NAMALWA (cell line): ENCODE results near the gene AFF3.

Experiments
- DNase-seq: peaks from one replicate; pipeline ENCODE4 v3.0.0-alpha.2; 2015; ENCODE audit warnings: low spot score

AFF3 gene

DNA sequence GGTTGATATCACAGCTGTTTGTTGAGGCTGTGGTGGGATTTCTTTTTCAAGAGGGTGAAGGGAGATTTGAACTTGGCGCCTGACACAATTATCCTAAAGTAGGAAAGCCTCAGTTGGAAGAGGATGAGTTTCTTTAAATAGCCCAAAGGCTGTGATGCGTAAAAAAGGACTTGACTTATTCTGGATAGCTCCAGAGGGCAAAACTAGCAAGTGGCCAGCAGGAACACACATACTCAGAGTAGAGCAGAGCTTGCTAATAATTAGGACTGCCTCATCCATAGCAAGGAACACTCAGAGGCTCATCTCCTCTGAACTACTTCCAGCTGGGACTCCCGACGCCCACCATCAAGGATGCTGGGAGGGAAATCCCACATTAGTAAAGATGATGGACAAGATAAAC, 74.0 kb downstream of the AFF3 start:
- no peak for DNase-seq

DNA sequence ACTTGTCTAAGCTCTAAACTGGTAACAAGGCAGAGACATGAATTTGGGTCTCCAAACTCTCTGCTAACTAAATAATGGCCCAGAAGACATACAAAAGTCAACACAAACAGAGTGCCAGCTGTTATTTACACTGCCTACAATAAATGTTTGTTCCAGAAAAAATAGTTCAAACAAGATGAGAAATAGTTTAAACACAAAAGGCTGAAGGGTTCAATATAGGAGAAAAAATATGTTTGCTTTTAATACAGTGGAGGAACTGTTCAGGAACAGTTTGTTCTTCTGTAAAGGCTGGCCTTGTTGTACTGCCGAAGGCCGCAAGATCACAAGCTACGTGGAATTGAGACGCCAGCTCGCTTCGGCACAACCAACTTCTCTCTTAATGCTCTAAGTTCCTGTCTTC, 74.6 kb downstream of the AFF3 start:
- DNase-seq: no peak

DNA sequence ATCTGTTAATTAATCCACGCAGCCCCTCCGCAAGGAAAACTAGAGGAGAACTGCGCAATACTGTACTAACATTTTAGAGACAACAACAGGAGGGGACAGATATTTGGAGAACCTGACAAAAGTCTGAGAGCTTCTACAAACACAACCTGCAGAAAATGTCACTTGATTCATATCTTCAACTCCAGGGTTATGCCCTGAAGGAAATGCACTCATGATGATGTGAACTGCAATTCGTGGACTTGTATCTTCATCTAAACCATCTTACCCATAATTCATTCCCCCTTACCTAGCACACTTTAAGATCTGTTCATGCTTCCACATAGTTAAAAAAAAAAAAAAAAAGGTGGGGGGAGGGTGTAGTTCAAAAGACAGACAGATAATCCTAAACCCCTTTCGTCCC, 75.5 kb downstream of the AFF3 start:
- DNase-seq: no peak

DNA sequence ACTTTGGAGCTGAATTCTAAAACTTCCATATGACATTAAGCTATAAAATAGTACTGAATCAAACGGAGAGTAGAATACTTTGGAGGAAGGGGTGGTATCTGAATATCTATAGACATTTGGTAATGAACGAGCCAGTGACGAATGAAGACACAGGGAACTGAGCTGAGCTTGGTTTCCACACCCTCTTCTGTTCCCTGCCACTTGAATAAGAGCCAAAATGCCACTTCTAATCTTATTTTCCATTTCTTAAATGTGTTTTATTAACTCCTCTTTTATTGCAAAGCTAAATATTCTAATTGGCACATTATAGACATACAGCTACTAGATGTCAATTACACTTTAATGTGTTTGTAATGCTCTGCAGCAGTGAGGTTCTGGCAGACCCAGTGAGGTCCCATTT, 76.1 kb downstream of the AFF3 start:
- no peak for DNase-seq

DNA sequence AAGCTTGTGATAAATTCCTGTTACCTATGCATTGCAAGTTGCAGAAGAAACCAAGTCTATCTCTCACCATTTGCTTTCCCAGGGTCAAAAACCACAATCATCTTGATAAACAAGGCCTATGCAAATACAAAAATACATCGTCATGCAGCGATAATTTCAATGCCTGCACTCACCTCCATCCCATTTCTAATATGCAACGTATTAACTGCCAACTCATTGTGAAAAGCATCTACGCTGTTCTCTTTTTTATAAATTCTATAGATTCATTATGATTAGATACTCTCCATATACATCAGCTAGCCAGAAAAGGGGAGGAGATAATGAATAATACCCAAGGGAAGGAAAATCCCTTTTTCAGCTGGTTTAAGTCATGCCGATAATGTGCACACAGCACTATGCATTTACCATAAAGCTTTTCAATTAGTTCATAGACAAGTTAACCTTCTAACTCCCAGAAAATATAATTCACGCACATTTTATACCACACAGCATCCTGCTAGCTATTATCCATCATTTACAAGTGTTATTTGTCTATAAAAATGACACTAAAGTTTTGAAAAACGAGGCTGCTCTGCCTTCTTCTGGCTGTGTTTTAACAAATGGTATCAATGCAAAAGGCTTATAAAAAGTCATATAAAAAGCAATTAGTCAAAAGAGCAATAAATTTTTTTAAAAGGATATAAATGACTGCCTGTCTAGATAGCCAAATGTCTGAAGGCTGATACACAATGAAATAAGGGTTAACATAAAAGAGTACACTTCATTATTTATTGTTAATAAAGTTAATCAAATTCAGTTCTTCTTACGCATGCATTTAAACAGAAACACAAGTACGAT, 77.6 kb downstream of the AFF3 start:
- DNase-seq: peak; percentile 54

DNA sequence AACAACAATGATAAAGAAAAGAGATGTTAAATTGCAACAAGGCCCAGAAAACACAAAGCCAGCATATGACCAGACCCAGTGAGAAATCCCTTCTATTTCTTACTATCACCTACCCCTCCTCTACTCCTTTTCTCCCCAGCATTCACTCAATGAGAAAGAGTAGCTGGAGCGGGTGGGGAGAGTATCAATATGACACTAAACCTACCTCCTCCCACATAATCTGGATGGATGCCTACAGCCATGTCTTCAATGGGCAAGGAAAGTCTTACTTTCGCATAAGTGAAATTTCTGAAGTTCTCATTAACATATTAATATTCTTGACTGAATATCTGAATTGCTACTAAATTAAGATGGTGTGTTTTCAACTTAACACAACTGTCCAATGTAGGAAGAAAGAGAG, 78.2 kb downstream of the AFF3 start:
- DNase-seq: no peak

DNA sequence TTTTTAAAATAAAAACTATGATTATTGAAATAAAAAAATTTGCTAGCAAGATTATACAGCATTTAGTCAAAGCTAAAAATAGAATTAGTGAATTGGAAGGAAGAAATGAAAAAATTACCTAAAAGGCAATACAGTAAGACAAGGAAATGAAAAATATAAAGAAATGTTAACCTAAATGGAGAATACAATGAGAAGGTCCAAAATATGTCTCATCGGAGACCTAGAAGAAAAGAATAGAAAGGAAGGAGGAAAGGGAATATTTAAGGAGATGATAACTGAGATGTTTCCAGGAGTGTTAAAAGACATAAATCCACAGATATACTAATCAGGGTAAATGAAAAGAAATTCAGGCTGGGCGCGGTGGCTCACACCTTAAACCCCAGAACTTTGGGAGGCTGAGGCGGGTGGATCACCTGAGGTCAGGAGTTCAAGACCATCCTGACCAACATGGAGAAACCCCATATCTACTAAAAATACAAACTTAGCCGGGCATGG, 78.9 kb downstream of the AFF3 start:
- no peak for DNase-seq

DNA sequence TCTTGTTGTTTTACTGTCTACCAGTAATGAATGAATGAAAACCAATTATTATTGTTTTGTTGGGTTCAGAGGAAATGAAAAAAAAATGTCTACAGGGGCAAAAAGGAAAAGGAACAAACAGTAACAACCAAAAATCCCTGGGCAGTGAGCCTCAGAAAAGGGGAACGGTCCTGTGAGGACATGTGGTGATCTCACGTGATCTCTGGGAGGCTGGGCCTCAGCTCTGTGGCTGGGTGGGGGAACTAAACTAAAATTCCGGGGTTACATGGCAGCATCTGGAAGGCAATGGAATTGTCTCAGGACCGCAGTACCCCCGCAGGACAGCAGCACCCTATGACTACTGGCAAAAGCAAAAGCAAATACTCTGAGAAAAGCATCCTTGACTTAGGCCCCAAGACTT, 80.1 kb downstream of the AFF3 start:
- DNase-seq: no peak

DNA sequence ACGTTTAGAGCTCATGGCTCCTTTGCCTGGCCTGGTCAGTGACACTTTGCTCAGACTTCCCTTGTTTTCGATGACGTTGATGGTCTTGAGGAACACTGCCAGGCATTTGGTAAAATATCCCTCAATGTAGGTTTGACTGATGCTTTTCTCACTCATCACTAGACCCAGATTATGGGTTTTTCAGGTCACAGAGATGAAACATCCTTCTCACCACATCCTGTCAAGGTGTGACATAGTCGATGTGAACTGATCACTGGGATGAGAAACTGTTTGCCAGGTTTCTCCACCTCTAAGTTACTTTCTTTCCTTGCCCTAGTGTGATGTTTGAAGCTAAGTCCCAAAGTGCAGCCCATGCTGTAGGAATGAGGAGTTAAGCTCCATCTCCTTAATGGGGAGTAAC, 81.5 kb downstream of the AFF3 start:
- no peak for DNase-seq

DNA sequence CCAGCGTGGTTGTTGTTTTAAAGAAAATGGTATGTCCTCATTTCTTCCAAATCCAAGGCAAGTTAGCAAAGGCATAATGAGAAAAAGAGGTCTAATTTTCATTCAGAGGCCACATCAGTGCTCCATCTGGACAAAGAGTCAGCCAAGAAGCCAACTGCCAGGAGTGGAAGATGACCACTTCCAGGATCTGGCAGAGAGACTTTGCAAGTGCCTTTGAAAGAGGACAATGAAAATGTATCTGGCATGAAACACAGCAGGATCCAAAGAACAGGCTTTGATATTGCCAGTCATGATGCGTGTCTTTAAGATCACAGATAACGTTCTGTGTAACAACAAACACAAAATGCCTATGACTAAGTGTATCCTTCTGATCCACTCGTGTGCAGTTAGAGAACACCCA, 82.8 kb downstream of the AFF3 start:
- no peak for DNase-seq

DNA sequence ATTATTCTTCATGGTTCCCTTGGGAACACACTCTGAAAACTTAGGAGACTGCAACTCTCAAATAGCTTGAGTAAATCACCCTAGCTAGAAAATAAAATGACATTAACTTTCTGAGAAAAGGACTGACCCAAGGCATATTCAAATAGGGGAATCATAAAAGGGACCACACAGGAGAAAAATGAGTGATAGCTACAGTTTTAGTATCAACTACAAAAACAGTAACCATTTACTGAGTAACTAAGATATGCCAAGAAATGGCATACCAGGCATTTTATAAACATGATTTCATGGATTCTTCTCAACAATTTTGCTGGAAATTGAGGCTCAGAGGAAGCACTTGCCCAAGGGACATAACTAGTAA, 84.5 kb downstream of the AFF3 start:
- no peak for DNase-seq

DNA sequence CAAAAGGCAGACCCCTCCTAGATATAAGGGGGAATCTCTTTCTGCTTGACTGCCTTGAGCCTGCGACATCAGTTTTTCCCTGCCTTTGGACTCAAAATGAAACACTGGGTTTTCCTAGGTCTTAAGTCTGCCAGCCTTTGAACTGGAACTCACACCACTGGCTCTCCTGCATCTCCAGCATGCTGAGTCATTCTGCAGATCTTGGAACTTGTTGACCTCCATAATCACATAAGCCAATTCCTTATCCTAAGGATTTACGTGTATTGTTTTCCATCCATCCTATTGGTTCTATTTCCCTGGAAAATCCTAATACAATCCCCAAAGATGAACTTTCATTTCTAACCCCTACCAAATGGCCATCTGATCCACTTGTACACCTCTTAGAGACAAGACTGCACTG, 88.0 kb downstream of the AFF3 start:
- no peak for DNase-seq

DNA sequence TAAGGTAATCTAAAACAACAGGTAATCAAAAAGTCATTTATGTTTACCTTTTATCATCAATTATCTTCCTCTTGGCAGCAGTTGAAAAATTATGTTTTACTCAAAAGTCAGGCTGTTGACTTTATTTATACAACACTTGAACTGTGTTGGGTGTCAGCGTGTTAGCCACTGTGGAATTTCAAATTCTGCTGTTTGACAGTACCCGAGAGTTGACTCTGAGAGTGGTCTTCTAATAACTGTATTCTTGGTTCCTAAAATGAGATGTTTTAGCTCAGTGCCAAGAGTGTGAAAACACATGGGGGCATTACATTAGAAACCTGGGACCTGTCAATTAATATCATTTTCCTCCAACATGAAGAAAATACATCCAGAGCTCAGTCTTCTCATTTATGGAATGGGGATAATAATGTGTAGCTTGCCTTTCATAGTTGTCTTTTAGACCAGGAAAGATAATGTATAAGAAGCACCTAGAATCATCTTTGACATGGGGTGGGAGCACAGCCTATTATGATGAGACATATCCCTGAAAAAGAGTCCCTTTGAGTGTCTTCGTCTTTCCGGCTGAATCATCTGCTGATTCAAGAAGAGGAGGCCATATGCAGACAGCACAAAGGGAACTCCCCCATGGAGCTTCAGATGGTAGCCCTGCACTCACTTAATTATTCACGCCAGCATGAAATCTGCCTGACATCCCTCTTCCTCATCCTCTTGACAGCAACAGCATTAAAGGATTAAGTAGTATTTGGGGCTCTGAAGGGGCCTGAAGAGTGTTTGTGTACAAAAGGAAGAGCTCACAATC, 89.1 kb downstream of the AFF3 start:
- no peak for DNase-seq

DNA sequence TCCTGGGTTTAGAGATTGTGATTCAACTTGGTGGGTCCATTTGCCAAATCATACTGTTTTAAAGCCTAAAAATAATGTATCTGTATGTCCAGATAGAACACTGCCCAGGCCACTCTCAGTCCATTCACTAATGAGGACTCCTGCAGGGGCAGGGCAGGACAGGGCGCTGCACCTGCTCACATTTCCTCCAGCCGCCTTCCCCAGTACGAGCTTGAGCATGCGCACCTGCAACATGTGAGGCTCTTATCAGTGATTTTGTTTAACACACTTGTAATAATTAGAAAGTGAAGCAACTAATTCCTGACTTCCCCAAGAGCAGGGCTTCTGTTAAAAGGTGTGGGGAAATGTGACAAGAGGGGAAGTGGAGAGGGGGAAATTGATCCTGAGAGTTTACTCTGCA, 89.7 kb downstream of the AFF3 start:
- no peak for DNase-seq

DNA sequence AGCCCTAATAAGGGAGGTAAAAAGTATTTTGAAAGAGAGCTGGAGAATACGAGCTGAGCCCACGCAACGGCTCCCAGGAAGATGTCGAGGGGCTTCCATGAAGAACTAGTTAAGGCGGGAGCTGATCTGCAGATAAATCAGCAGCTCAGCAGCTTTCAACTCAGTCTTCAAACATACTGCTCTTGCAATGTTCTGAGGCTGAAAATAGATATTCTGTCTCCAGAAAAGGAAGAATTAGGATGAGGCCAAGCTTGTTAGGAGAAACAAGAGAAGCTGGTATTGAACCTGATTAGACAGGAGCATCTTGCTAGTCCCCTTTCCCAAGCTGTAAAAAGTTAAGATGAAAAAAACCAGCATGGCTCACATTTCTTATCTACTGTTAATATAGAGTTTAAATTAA, 91.1 kb downstream of the AFF3 start:
- DNase-seq: no peak

DNA sequence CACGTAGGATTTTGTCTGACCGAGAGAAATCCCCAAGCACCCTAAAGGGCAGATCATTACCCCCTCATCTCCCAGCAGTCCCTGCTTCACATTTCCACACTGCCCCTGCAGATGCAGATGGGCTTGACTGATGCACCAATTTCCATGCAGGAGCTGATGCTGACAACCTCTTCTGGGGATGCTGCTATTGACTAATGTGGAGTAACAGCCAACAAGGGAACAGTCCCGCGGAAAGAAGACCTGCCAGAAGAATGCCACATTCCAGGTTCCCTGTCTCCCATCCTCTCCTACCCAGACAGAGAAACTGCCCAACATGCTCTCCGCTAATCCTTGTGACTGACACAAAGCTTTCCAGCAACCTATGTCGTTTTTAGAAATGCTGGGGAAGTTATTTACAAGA, 91.7 kb downstream of the AFF3 start:
- no peak for DNase-seq

DNA sequence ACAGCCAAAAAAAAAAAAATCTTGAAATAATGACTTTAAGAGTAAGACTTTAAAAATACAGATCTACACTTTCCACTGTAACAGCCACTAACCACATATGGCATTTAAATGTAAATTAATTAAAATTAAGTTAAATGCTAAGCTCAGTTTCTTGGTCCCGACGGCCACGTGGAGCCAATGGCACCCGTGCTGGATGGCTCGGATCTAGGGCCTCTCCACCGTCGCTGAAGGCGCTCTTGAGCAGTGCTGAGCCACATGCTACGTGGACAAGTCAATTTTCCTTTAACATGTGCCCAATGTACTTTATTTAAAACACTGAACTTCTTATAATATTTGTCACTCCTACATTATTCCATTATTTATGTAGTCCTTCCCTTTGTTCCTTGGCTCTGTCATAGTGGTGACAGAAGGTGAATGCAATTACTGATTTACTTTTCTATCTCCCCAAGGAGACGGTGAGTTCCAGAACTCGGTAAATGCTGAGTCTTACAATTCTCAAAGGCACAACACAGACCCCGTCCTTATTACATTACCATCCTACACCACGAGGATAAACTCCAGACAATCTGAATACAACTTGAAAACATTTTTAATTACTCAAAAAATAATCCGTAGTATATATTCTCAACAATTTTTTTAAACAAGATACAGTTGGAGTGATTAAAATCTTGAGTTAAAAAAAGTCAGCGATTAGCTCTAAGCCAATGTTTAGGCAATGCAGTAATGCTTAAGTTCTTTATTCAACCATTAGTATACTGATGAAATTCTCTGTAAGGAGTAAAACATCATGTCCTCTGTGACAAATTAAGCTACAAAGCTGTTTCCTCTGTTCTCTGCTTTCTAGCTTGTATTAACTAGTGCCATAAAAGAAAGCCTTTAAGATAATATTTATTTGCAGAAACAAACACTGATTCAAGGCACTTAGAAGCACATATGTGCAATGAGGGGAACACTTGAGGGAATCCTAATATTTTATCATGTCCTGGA, 95.1 kb downstream of the AFF3 start:
- DNase-seq: no peak

DNA sequence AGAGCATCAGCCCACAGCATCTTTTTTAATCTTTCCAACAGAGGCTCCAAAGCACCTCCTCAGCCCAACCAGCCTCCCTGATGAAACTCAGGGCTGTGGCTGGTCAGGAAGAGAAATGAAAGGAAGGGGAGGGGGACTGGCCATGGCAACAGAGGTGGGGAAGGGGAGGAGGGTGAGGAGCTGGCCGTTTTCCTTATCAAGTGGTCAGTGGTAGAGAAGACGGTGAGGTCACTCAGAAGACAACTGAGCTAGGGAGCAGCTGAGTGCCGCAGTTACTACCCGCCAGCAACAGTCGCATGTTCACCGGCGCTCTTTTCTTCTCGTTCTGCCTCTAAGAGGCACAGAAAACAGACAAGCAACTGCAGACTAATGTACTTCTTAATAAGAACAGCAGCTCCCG, 97.4 kb downstream of the AFF3 start:
- DNase-seq: no peak

DNA sequence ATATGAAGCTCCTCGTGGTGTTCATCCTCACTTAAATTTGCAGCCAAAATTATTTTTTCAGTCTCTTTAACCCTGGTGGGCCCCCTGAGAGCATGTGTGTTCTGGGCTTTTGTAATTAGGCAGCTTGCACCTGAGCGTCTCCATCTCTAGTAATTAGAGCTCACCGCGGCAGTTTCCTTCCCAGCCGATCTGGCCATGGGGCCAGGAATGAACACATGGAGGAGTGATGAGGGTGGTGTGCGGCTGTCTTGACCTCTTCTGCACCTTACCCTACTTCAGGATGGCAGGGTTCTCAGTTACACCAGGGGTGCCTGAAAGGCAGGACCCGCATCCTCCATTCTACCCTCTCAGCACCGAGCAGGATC, 98.5 kb downstream of the AFF3 start:
- DNase-seq: no peak

DNA sequence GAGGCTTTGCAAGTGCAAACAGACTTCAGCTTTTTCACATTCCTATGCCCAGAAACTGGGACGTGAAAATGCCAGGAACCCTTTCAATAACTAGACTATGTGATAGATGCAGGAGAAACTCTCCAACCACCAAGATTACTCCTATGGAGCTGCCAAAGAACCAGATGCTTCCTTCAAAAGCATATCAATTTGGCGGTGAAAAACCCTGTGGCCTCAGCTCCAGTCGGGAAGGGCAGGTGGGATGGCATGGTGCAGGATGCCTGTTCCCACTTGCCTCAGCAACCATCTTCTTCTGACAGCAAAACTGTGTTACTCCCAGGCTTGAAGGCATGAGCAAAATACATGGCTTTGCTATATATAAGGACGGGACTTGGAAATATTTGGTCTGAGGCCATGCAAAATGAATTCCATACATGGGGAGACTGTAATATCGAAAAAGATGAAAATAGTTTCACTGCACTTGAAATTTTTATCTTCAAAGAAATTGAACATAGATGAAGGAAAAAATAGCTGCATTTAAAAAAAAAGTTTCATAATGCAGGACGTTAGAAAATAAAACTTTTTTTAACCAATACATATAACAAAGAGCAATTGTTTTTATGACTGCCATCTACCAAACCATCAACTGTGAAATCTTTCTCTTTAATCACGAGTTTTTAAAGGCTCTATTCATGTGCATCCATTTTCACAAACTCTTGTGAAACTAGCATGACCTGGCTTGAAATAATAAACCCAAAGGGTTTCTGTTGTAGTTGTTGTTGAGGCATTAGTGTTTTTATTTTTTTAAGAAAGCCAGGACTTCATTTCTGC, 99.1 kb downstream of the AFF3 start:
- DNase-seq: no peak

DNA sequence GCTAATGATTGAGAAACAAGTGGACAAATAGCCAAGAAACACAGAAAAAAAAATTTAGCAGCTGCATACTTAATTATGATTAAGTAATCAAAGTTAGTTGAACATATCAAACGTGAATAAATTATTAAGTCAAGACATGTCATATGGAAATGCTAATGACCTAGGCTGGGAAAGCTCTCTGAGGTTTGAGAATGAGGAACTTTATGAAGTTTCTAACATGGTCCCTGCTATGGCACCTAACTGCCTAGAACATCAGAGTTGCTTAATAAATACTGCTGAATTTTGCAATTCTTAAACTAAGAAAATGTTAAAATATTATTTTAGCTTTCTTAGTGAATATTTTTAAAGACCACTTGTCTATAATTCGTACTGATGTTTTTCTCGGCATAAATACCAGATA, 99.8 kb downstream of the AFF3 start:
- no peak for DNase-seq

DNA sequence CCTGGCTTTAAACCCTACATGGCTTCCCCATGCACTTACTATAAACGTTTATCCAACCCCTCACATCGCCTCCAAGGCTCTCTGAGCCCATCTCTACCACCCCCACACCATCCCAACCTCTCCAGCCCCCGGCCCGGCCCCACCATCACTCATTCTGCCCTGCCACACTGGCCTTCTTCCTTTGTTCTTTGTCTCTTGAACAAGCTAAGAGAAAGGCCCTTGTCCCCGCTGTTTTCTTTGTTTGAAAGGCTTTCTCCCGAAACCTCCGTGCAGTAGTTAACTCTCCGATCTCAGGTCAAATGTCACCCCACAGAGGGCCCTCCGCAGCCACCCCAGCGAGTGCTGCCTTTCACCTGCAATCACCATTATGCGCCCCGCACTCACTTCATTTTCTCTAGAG, 100.4 kb downstream of the AFF3 start:
- DNase-seq: no peak
